NCI-H524 (cell line): ENCODE measurements around the gene AAGAB.
"Not testable (repeated sequence)": the region's sequence is repeated elsewhere in the genome, so short reads cannot be mapped to it uniquely, and the experiment has no call there.

Source experiments
- DNase-seq, 2 experiments: peaks; one replicate each; lab custom pipeline; 2025; lab: John Stamatoyannopoulos, UW

The AAGAB gene

GRCh38 chr15:67254238-67255175 lies at the start of gene AAGAB, which contains the start of gene IQCH:
Gene AAGAB (minus strand): TSS chr15:67254661. CDS start chr15:67254631, 30 bp downstream.
Gene IQCH (plus strand): TSS chr15:67254786. CDS start chr15:67254897, 111 bp downstream.
- DNase-seq, result peak; percentile 96

GRCh38 chr15:67303490-67304363 lies 49.3 kb upstream of the AAGAB start:
- DNase-seq, result peak in 1 of 2 experiments; percentile 48

- DNase-seq, result no peak
Observed at GRCh38 chr15:67300266-67301025, 46.0 kb upstream of the AAGAB start.

GRCh38 chr15:67296684-67297083 lies 42.2 kb upstream of the AAGAB start:
- no peak for DNase-seq

- no peak for DNase-seq
Observed at GRCh38 chr15:67296188-67296587, 41.7 kb upstream of the AAGAB start.

- DNase-seq, result no peak
Observed at GRCh38 chr15:67290319-67290718, 35.9 kb upstream of the AAGAB start.

GRCh38 chr15:67286400-67286799 lies 31.9 kb upstream of the AAGAB start:
- not testable (repeated sequence) for DNase-seq

GRCh38 chr15:67285625-67286024 lies 31.2 kb upstream of the AAGAB start:
- not testable (repeated sequence) for DNase-seq

- no peak for DNase-seq
Observed at GRCh38 chr15:67281714-67282113, 27.3 kb upstream of the AAGAB start.

GRCh38 chr15:67280217-67280616 lies 25.8 kb upstream of the AAGAB start:
- DNase-seq, result no peak

- no peak for DNase-seq
Observed at GRCh38 chr15:67276666-67277065, 22.2 kb upstream of the AAGAB start.

GRCh38 chr15:67274236-67274635 lies 19.8 kb upstream of the AAGAB start:
- DNase-seq, result no peak

GRCh38 chr15:67267951-67268941 lies 13.8 kb upstream of the AAGAB start:
- no peak for DNase-seq

GRCh38 chr15:67267440-67267839 lies 13.0 kb upstream of the AAGAB start:
- DNase-seq, result no peak

GRCh38 chr15:67266870-67267269 lies 12.4 kb upstream of the AAGAB start:
- DNase-seq, result no peak

GRCh38 chr15:67259806-67260205 lies 5.3 kb upstream of the AAGAB start:
- no peak for DNase-seq

- DNase-seq, result no peak
Observed at GRCh38 chr15:67259379-67259778, 4.9 kb upstream of the AAGAB start.

GRCh38 chr15:67258412-67258811 lies 4.0 kb upstream of the AAGAB start:
- DNase-seq, result not testable (repeated sequence)

- no peak for DNase-seq
Observed at GRCh38 chr15:67256051-67256450, 1.6 kb upstream of the AAGAB start.

- DNase-seq, result peak; percentile 29 to 34
Observed at GRCh38 chr15:67253549-67254237, 768 bp downstream of the AAGAB start.
